Psoas muscle (tissue), 8 donors: ENCODE measurements around the gene ITPRIPL1. TPM values are rescaled to one million over a fixed set of nuclear protein-coding genes. Genes with fewer than 3 reads are reported as not detected.

Experiments
- ATAC-seq, 4 donors: fragments of 200-7000 bp; cut with Tn5 transposase; one replicate each; pipeline ENCODE4 v1.9.1; 2020; ENCODE audit warnings: moderate library complexity in 3 of 4, mild to moderate bottlenecking in 2 of 4
- DNase-seq, 2 donors: peaks; one replicate each; pipeline ENCODE4 v3.0.0-alpha.2; 2020
- H3K27ac ChIP-seq: fragments of 200-600 bp; one replicate; pipeline ENCODE4 v1.8.0; 2022
- H3K27me3 ChIP-seq, 3 donors: fragments of 200-600 bp in 1 of 3; one replicate each; pipeline versions ENCODE4 v1.6.1 to v1.8.0; 2013 to 2022; ENCODE audit warnings: low read length in 2 of 3, mild to moderate bottlenecking in 2 of 3, moderate library complexity in 1 of 3; ENCODE audit not compliant: insufficient read depth in 3 of 3
- H3K36me3 ChIP-seq, 2 donors: fragments of 200-600 bp in 1 of 2; one replicate each; pipeline versions ENCODE4 v1.6.1 to v1.8.0; 2013 to 2022; ENCODE audit warnings: low read depth in 1 of 2, mild to moderate bottlenecking in 1 of 2, moderate library complexity in 1 of 2; ENCODE audit not compliant: insufficient read depth in 1 of 2
- H3K4me1 ChIP-seq: fragments of 200-600 bp; one replicate; pipeline ENCODE4 v1.8.0; 2022
- H3K4me3 ChIP-seq: fragments of 200-600 bp; one replicate; pipeline ENCODE4 v1.8.0; 2022; ENCODE audit warnings: mild to moderate bottlenecking
- H3K9me3 ChIP-seq: fragments of 200-600 bp; one replicate; pipeline ENCODE4 v1.8.0; 2022
- CTCF ChIP-seq: fragments of 200-600 bp; IDR thresholded peaks from one replicate; pipeline ENCODE4 v1.8.0; 2022; ENCODE audit warnings: antibody characterized with exemption
- WGBS, 3 donors: extraction: QIAGEN DNeasy Blood & Tissue Kit; methylation state at CpG; one replicate each; pipeline versions ENCODE4 v1.1.6 to v1.1.7; 2013; 5-methylcytosine and 5-hydroxymethylcytosine counted together
- intact Hi-C, 2 donors: fragments of 100-400 bp; cut with DNase I; formaldehyde crosslinking; loops; one replicate each; pipeline versions ENCODE4 v1.11.0 to v1.14.2; 2022
- polyA plus RNA-seq, 3 donors: library from polyadenylated mRNA; stranded (reverse); fragments of 200-250 nt; gene quantifications; one replicate each; pipeline ENCODE4 v1.2.3, GENCODE V29; 2013
- total RNA-seq, 4 donors: library from RNA; stranded (reverse); fragmentation: NEBNext Ultra II Directional in 2 of 4; extraction: Animal tissue kit (Norgen Biotek cat#: 25700) in 2 of 4; gene quantifications; one replicate each; pipeline versions ENCODE4 v1.2.1 to v1.2.4, GENCODE V29; 2021 to 2023
- donor health status: healthy with polysubstance abuse.
- donor health status: DM: no; HTN: no; CAD: no; lungs with moderate emphysema.
- donor health status: Bipolar disorder and iron deficiency.
- donor health status: healthy.
- donor health status: DM: yes; HTN: yes; CAD: no.
- donor health status: DM: no; HTN: no; CAD: no.
- donor health status: DM: no; HTN: no; CAD: no.
- donor health status: DM: yes; HTN: yes; CAD: no.

The ITPRIPL1 gene
- total and polyA plus RNA-seq, 7 donors: 0.31 to 1.2 (median 0.60) TPM

GRCh38 chr2:96324721-96325040 lies 436 bp upstream of the ITPRIPL1 start:
- Histone ChIP-seq H3K4me1 (no peaks in the 10 kb centered on the region), H3K27me3 (peaks cover 0 to 61% (median 20%) of the 10 kb centered on the region in 3 donors), H3K36me3 (no peaks in the 10 kb centered on the region), H3K27ac (no peak overlapping the region), H3K9me3 (no peaks in the 10 kb centered on the region), H3K4me3 (peak overlapping the region; percentile 71)
- no peak for ATAC-seq
- intact Hi-C loops: no loop called here
- TF ChIP-seq CTCF: no peak
- 39 to 40% (median 40%) methylated on average over 6 of the region's 6 CpGs for WGBS, 3 donors
- DNase-seq: no peak

DNA sequence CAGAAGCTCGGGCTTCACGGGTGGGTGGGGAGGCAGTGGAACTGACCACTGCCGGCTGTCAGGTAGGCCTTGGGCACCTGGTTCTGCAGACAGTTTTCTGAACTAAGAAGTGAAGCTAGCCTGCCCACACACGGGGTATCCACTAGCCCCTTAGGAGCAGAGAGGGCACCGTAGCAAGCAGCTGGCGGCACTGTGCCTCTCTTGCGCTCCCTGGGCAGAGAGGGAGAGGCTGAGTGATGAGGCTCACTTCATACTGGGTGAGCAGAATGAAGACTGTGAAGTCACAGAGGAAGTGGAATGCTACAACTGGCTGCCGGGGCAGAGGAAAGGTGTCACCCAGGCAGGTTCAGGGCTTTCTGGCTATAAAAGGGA lies 753 bp downstream of the ITPRIPL1 start:
- intact Hi-C loops: no loop called here
- Histone ChIP-seq H3K4me3 (peak overlapping the region; percentile 71), H3K27ac (no peak overlapping the region), H3K36me3 (no peaks in the 10 kb centered on the region), H3K9me3 (no peaks in the 10 kb centered on the region), H3K4me1 (no peaks in the 10 kb centered on the region), H3K27me3 (peaks cover 0 to 51% (median 18%) of the 10 kb centered on the region in 3 donors)
- ATAC-seq (no peak), DNase-seq (no peak)
- WGBS, 3 donors: 44 to 51% (median 51%) methylated on average over 8 of the region's 8 CpGs
- TF ChIP-seq CTCF: no peak

DNA sequence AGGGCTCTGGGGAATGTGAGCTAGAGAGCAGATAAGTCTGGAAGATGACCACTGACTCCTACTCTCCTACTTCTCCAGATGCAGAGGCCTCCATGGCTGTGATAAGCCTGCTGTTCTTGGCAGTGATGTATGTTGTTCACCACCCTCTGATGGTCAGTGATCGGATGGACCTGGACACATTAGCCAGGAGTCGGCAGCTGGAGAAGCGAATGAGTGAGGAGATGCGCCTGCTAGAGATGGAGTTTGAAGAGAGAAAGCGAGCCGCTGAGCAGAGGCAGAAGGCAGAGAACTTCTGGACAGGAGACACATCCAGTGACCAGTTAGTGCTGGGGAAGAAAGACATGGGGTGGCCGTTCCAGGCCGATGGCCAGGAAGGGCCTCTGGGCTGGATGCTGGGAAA lies 1.4 kb downstream of the ITPRIPL1 start:
- H3K27ac ChIP-seq: no peak overlapping the region
- intact Hi-C loops: no loop called here
- H3K9me3 ChIP-seq: no peaks in the 10 kb centered on the region
- H3K4me1 ChIP-seq: no peaks in the 10 kb centered on the region
- DNase-seq: no peak
- TF ChIP-seq CTCF: no peak
- ATAC-seq: no peak
- H3K27me3 ChIP-seq: peaks cover 0 to 44% (median 14%) of the 10 kb centered on the region in 3 donors
- WGBS, 3 donors: 90 to 93% (median 91%) methylated on average over 8 of the region's 8 CpGs
- no peaks in the 10 kb centered on the region for H3K36me3 ChIP-seq
- peak overlapping the region; percentile 71 for H3K4me3 ChIP-seq

GRCh38 chr2:96326990-96327820 lies 2.1 kb downstream of the ITPRIPL1 start:
- Histone ChIP-seq H3K27me3 (peaks cover 0 to 37% (median 14%) of the 10 kb centered on the region in 3 donors), H3K27ac (no peak overlapping the region), H3K9me3 (no peaks in the 10 kb centered on the region), H3K36me3 (no peaks in the 10 kb centered on the region), H3K4me3 (no peak overlapping the region), H3K4me1 (no peaks in the 10 kb centered on the region)
- TF ChIP-seq CTCF: no peak
- DNase-seq (no peak), ATAC-seq (no peak)
- intact Hi-C loops: no loop called here
- WGBS, 3 donors: 91 to 95% (median 93%) methylated on average over 21 of the region's 21 CpGs

DNA sequence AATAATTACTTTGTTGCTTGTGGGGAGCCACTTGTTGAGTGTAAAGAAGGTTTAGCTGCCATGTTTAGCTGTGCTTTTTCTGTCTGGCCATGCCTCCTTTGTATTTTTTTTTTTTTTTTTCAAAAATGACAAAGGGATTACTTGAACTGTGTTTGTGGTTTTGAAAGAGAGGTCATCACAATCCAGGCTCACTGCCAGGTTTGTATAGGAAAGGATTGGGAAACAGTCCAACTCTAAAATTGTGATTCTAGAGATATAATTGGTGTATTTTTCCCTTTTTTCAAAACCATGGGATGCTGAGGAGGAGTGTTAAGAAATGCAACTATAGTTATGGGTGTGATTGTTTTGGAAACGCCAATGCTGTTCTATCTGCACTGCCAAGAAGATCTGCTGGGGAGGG lies 4.3 kb downstream of the ITPRIPL1 start:
- no peak overlapping the region for H3K4me3 ChIP-seq
- TF ChIP-seq CTCF: no peak

More for the DNA sequence above, 4.3 kb downstream of the ITPRIPL1 start:
- Histone ChIP-seq H3K4me1 (no peaks in the 10 kb centered on the region), H3K27me3 (peaks cover 0 to 19% (median 11%) of the 10 kb centered on the region in 3 donors), H3K27ac (no peak overlapping the region), H3K9me3 (no peaks in the 10 kb centered on the region), H3K36me3 (no peaks in the 10 kb centered on the region)
- intact Hi-C loops: no loop called here
- DNase-seq (no peak), ATAC-seq (no peak)
- 61 to 64% (median 62%) methylated on average over 1 of the region's 1 CpG for WGBS, 3 donors
